SK-N-SH treated with all-trans-retinoic acid at 6 μM for 48 hours (cell line): ENCODE measurements around the gene ZCCHC7.

Experiments
- CREB5 ChIP-seq: fragments of 250-450 bp; sonication (Bioruptor Pico); IDR thresholded peaks from 2 replicates; pipeline ENCODE4 v1.5.1; 2020; ENCODE audit warnings: low read depth, mild to moderate bottlenecking, moderate library complexity
- PATZ1 ChIP-seq: fragments of 250-450 bp; sonication (Bioruptor Pico); IDR thresholded peaks from 2 replicates; pipeline ENCODE4 v1.8.0; 2020; ENCODE audit warnings: mild to moderate bottlenecking, moderate library complexity, borderline replicate concordance
- RARB ChIP-seq: fragments of 250-450 bp; sonication (Bioruptor Pico); IDR thresholded peaks from 2 replicates; pipeline ENCODE4 v1.8.0; 2021; ENCODE audit warnings: mild to moderate bottlenecking, moderate library complexity
- SNAI2 ChIP-seq: fragments of 250-450 bp; sonication (Bioruptor Pico); IDR thresholded peaks from 2 replicates; pipeline ENCODE4 v1.5.0; 2020; ENCODE audit warnings: mild to moderate bottlenecking, moderate library complexity
- TCF4 ChIP-seq: fragments of 250-450 bp; sonication (Bioruptor Pico); IDR thresholded peaks from 2 replicates; pipeline ENCODE4 v1.8.0; 2021; ENCODE audit warnings: mild to moderate bottlenecking, moderate library complexity, borderline replicate concordance
- TSHZ2 ChIP-seq: fragments of 250-450 bp; sonication (Bioruptor Pico); IDR thresholded peaks from 2 replicates; pipeline ENCODE4 v1.5.0; 2020; ENCODE audit warnings: mild to moderate bottlenecking, moderate library complexity
- ZFP30 ChIP-seq: fragments of 450-650 bp; formaldehyde crosslinking; IDR thresholded peaks from 2 replicates; pipeline ENCODE4 v1.5.0; 2022; ENCODE audit warnings: mild to moderate bottlenecking, moderate library complexity

- TF ChIP-seq TSHZ2 (CRISPR knock-in tag) (no peak), ZFP30 (CRISPR knock-in tag) (no peak), RARB (CRISPR knock-in tag) (no peak), CREB5 (no peak), SNAI2 (CRISPR knock-in tag) (no peak), PATZ1 (CRISPR knock-in tag) (no peak), TCF4 (no peak)
These were observed 24.4 kb downstream of the ZCCHC7 start for GRCh38 chr9:37144762-37145161.
